Measurements from ENCODE around the gene TPX2.

TPX2 gene

DNA sequence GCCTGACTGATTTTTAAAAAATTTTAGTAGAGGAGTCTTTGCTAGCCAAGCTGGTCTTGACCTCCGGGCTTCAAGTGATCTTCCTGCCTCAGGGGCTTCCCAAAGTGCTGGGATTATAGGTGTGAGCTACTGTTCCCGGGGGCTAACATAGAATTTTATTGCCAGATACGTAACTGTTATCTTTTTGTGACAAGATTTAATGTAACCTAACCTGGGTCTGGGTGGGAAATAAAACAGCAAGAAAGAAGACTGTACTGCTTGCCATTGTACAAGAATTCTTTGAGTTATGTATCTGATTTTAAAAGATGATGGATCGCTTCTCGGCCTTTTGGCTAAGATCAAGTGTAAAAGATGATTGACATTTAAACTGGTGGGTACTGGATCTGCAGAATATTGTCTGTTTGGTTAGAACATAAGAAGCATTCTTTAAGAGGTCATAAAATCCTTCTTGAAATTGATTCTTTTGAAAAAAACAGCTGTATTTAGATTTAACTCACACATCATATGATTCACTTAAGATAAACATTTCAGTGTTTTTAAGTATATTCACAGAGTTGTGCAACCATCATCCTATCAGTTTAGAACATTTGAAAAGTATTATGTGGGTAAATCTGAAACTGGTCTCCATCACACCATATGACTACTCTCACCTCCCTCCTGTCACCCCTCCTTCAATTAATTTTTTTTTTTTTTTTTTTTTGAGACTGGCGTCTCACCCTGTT lies 21.6 kb downstream of the TPX2 start:
- H3K27me3 ChIP-seq (replicated peaks), result no peaks in the 10 kb centered on the region
- no peak overlapping the region for H3K4me3 ChIP-seq (ENCODE audit: low read depth, low read length)
- TF ChIP-seq CTCF (IDR thresholded peaks at IDR 0.05; ENCODE audit: low read depth, low read length, missing control alignments), result no peak
- DNase-seq, result no peak
- peak overlapping the region; percentile 84 for H3K27ac ChIP-seq
- no peaks in the 10 kb centered on the region for H3K36me3 ChIP-seq (replicated peaks)
- in situ Hi-C loops (cut with HindIII; ENCODE audit: low pct_ligation_motif_present, low sequenced_read_pairs), result no loop called here

GRCh38 chr20:31764641-31765305 lies 25.7 kb downstream of the TPX2 start:
- no peaks in the 10 kb centered on the region for H3K36me3 ChIP-seq (replicated peaks)
- in situ Hi-C loops (cut with HindIII; ENCODE audit: low pct_ligation_motif_present, low sequenced_read_pairs), result no loop called here
- H3K4me3 ChIP-seq (ENCODE audit: low read depth, low read length), result no peak overlapping the region
- no peak for TF ChIP-seq CTCF (IDR thresholded peaks at IDR 0.05; ENCODE audit: low read depth, low read length, missing control alignments)
- peak overlapping the region; percentile 96 for H3K27ac ChIP-seq
- H3K27me3 ChIP-seq (replicated peaks), result no peaks in the 10 kb centered on the region
- DNase-seq, result peak; percentile 71

GRCh38 chr20:31767805-31768204 lies 28.7 kb downstream of the TPX2 start:
- H3K36me3 ChIP-seq (replicated peaks), result peaks cover 2% of the 10 kb centered on the region

GRCh38 chr20:31769681-31770080 lies 30.6 kb downstream of the TPX2 start:
- in situ Hi-C loops (cut with HindIII; ENCODE audit: low pct_ligation_motif_present, low sequenced_read_pairs), result no loop called here
- Histone ChIP-seq H3K4me3 (ENCODE audit: low read depth, low read length) (no peak overlapping the region), H3K27me3 (replicated peaks) (no peaks in the 10 kb centered on the region), H3K36me3 (replicated peaks) (peaks cover 2% of the 10 kb centered on the region), H3K27ac (no peak overlapping the region)
- no peak for DNase-seq
- TF ChIP-seq CTCF (IDR thresholded peaks at IDR 0.05; ENCODE audit: low read depth, low read length, missing control alignments), result no peak

More at GRCh38 chr20:31767805-31768204, 28.7 kb downstream of the TPX2 start:
- Histone ChIP-seq H3K27me3 (replicated peaks) (no peaks in the 10 kb centered on the region), H3K4me3 (ENCODE audit: low read depth, low read length) (no peak overlapping the region), H3K27ac (no peak overlapping the region)
- DNase-seq, result no peak
- TF ChIP-seq CTCF (IDR thresholded peaks at IDR 0.05; ENCODE audit: low read depth, low read length, missing control alignments), result no peak
- in situ Hi-C loops (cut with HindIII; ENCODE audit: low pct_ligation_motif_present, low sequenced_read_pairs), result no loop called here

DNA sequence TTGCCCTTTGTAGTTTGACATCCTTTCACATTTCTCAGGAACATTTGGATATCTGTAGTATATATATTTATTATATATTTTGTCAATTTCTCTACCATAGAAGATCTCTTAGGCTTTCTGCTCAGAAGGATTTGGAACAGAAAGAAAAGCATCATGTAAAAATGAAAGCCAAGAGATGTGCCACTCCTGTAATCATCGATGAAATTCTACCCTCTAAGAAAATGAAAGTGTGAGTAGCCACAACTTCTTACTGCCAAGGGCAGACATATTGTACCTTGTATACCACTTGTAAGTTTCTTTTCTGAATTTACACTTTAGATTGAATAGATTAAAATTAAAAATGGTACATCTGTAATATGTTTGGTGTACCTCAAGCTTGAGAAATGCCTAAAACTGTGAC lies 31.2 kb downstream of the TPX2 start:
- no peak overlapping the region for H3K4me3 ChIP-seq (ENCODE audit: low read depth, low read length)
- in situ Hi-C loops (cut with HindIII; ENCODE audit: low pct_ligation_motif_present, low sequenced_read_pairs), result no loop called here
- no peak for TF ChIP-seq CTCF (IDR thresholded peaks at IDR 0.05; ENCODE audit: low read depth, low read length, missing control alignments)
- H3K36me3 ChIP-seq (replicated peaks), result peaks cover 2% of the 10 kb centered on the region
- no peaks in the 10 kb centered on the region for H3K27me3 ChIP-seq (replicated peaks)
- DNase-seq, result no peak
- H3K27ac ChIP-seq, result no peak overlapping the region

Data from brain microvascular endothelial cell (primary cell).